GM21423 (cell line): Measurements from ENCODE around the gene REN.

Source experiments
- ATAC-seq: cut with Tn5 transposase; IDR thresholded peaks from one replicate; pipeline ENCODE4 v1.9.1; 2021; ENCODE audit warnings: mild to moderate bottlenecking, moderate library complexity; ENCODE audit not compliant: unreplicated experiment

REN gene

DNA sequence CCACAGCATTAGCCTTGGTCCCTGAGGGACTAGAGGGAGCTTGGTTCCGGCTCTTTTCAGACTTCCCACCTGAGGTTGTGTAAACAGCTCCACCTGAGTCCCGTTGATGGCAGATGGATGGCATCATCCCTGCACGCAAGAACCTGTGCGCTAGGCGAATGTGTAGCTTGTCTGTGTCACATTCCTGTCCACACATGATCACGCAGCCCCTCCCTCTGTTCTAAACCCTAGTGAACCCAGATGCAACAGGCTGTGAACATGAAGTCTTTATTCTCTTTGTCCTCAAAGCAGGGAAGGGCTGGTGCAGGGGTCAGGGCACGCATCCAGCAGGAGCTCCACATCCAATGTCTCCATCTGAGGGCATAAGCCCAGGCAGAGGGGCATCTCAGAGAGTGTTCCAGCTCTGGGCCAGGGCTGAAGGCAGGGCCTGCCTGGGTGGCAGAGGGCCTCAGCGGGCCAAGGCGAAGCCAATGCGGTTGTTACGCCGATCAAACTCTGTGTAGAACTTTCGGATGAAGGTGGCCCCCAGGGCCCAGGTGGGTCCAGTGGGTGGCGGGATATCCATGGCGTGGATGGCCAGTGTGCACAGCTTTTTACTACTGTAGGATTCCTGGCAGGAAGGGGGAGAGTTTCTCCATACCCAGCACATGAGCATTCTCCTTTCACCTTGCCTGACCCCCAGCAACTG lies 11.4 kb downstream of the REN start:
- no peak for ATAC-seq

DNA sequence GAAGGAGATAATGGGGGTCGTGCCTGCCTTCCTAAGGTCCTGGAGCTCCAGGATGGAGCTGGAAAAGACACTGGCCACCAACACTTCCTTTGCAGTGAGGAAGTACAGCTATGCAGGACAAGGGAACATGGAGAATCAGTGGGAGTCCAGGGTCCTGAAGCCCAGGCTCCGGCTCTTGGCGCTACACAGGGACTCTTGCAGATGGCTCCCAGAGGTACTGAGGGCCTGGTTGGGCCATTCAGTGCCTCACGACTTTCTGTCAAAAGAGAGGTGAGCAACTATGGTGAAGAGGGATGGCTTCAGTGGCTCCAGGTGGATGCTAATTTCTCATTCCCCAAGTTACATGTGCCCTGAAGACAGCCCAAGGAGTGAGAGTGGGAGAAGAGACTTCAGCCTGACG lies 12.5 kb downstream of the REN start:
- no peak for ATAC-seq

DNA sequence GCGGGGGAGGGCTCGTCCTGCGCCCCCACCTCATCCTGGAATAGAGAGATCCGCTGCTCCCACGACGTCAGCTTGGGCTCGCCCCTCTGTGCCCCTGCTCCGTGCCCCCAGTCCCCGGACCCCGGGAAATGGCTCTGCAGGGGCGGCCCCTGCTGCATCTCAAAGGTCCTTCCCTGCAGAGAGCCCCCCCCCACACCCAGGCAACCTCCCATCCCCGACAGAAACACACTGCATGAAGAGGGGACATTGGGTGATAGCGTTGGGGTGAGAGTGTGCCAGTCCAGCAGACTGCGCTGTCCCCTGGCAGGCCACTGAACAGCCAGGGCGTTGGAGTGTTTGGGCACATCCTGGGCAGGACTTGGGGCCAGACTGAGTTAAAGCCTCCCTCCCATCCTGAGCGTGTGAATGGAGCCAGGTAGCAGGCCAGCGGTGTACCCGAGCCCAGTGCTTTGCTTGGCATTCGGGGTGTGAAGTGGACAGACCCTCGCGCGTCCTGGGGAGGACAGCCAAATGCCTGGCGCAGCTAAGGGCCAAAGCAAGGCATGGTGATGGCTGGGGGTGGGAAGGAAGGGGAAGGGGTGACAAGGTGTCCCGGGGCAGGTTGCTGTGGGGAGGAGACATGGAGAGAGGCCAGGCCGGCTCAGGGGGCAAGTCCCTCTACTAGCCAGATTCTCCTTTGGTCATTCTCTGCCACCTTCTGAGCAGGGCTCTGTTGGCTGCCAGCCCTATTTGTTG lies 13.7 kb downstream of the REN start:
- ATAC-seq, result no peak

DNA sequence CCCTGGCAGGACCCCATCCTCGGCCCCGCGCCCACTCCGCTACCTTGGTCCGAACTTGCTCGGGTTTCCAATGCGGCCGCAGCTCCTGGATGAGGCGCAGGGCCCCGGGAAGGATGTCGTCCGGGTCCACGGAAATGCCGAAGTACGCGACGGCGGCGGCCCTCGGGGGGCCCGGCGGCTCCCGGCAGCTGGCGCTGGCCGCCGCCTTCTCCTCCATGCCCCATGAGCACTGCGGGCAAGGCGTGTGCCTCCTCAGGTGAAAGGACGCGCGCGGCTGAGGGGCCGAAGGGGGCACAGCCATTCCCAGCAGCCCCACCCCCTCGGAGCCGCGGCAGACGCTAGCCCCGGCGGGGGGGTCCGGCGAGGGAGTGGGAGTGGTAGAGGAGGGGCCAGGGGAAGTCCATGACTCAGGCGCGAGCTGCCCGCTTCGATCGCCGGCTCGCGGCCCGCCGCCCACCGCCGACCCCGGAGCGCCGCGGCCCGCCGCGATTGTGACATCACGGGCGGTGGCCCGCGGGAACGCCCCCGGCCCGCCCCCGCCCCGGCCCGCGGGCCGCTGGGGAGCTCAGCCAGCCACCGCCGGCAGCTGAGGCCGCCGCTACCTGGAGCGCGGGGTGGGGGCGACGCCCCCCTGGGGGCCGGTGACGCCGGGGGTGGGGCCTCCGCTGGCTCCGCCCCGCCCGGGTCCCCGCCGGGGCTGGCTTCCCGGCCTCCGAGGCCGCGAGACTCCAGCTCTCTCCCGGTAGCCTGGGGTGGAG lies 14.4 kb downstream of the REN start, which contains the start of gene ETNK2:
Gene ETNK2, minus strand, starts transcription at position 493 of the 758 bp plus-strand sequence. Its CDS starts 192 bp downstream, at position 301.
- no peak for ATAC-seq

DNA sequence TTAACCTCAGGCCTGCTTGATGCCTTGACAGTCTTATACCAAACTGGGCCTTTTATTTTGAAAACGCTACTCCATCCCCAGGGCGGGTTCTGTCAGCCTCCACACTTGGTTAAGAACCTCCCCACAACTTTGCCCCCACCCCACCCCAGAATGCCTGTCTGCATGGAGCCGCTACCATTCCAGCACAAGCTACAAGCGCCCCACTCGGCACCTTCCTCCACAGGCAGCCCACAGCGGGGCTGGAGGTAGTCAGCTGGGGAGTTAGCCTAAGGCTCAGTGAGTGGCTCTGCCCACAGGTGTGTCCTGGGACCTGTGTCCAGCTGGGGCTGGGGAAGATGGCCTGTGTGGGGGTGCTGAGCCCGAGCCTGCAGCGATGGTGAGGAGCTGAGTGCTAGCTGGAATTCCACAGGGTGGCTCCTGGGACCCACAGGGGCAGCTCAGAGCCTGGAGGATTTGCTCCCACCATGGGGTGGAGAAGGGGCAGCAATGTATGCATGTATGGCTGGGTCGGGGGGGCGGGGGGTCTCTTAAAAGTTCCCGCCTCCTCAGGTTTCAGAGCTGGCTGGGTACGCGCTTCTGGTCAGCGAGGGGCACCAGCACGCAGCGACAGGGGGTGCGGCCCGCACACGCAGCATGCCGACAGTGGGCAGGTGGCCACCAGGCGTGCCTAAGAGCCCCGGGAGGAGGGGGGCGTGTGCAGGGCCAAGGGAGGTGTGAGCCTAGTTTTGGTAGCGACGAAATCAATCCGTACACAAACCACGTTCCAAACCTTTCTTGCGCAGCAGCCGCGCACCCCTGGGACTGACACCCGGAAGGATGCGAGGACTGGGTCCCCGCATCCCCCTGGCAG lies 15.2 kb downstream of the REN start:
- no peak for ATAC-seq

DNA sequence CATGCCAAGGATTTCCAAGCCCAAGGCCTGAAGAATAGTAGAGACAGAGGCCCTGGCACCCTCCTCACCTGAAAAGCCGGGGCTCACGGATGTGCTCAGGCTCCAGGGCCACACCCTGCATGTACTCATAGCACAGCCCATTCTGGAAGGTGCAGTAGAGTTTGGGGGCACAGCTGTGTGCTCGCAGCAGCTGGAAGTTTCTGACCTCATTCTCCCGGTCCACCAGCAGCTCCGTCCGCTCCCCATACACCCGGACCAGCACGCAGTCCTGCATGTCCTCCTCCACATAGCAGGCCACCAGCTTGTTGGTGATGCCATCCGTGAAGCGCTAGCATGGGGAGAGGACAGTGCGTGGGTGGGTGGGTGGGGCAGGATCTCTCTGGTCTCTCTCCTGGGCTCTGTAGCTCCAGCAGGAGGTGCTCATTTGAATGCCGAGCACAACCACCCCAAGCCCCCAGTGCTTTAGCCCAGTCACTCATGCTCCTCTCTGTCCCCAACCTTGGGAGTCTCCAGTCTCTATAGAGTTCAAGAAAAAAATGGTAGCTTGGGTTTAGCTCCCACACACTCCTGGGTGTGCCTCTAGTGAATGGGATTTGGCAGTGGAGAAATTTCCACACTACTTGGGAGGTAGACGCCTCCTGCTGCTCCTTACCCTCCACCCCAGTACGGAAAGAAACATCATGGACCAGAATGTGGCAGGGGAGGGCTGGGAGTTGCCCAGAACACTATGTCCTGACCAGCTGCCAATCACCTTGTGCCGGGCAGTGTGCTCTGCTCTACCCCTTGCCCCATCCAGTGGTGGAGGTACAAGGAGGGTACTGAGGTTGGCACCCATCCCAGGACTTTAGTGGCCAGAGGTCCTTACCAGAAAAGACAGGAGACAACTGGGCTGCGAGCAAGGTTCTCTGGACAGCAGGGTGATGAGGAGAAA lies 16.2 kb downstream of the REN start:
- ATAC-seq, result no peak

DNA sequence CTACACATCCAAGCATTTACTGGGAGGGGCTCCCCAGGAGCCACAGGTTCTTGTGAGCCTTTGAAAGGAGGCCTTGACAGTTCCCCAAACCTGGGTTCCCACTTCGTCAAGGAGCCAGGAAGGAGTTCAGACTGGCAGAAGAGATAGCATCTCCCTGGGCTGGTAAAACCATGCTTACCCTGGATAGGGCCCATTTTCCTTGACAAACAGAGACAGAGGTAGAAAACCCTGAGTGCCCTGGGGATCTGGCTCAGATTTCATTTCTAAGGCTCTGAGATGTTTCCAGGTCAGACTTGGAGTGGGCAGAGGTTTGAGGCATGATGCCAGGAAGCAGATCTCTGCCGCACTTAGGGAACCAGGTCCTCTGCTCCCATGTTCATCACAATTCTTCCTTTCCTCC lies 17.0 kb downstream of the REN start:
- no peak for ATAC-seq

DNA sequence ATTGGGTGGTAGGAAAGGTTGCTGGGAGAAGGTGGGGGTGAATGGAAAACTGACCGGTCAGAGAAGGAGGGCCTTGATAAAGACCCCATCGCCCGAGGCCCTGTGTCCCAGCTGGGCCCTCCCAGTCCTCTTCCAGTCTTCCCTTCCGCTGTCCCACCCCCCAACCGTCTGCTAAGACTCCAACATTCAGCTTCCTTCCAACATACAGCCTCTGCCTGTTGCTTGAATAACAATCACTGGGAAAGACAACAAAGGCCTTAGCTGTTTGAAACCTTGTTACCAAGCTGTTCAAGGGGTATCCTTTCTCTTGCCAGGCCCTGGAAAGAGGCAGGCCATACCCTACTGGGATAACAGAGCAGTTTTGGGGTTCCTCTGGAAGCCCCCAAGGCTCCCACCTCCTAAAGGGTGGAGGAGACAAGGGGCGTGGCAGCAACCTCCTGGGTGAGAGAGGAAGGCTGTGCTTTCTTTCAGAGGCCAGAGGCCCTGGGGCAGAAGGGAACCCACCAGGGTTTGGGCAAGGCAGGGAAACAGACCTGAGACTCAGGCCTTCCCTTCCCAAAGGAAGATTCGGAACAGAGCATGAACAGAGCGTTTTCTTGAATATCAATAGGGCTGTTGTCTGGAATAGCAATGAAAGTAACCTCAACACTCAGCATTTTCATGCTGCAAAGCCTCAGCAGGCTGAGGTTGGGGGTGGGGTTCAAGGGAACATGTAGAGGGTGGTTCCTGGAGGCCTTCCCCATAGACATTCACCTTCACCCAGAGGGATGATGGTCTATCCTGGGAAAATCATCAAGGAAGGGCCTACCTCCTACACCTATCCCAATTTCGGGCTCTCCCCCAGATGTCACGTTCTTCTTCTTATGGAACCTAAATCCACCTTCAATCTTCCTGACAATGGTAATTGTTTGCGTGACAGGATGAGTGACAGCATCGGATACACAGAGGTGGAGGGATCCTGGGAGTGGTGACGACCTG lies 18.4 kb downstream of the REN start:
- ATAC-seq, result no peak

DNA sequence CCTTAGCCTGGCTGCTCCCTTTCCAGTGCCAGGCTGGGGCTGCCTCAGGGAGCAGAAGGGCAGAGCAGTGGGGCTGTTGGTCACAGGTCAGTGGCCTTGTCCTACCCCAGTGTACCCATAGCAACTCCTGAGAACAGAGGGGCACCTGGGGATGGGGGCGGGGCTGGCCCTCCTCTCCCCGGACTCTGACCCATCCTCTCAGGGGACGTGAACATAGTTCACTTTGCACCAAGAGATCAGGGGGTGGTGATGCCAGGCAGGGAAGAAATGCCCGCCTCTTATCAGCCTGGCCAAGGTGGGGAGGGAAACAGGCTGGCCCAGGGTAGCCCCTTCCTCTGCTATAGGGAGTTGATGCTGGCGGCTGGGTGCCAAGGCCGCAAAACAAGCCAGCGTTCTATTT lies 19.2 kb downstream of the REN start:
- ATAC-seq, result no peak

DNA sequence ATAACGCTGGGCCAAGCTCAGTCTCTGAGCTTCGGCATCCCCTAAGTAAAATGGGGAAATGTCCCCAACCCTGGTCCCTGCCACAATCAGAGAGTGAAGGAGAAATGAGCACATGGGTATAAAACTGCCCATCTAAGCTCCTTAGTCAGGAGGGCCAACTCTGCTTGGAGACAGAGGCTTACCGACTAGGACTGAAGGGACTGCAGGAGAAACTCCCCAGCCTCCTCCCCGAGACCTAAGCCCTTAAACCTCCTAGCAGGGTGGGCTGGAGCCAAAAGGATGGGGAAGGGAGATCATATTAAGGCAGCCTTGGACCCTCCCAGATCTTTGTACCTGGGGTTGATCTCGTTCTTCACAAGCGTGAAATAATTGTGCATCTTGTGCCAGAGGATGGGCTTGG lies 19.8 kb downstream of the REN start:
- no peak for ATAC-seq

DNA sequence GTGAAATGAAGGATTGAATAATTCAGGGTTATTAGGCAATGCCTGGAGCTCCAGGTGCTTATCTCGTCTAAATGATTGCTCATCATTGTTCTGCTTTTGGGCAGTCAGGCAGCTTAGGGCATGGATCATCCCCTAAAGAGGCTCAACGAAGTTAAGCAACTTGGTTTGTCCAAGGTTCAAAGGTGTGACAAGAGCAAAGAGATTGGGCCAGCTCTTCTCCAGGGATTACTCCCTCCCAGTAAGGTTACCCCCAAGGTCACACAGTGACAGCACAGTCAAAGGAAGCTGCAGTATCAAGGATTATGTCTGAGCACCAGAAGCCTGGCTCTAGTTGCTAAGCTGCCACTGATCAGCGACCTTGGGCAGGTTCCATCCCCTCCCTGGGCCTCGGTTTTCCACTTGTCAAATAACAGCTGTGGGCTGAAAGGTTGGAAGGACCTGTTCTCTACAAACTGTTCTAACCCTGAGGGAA lies 21.1 kb downstream of the REN start:
- ATAC-seq, result no peak

DNA sequence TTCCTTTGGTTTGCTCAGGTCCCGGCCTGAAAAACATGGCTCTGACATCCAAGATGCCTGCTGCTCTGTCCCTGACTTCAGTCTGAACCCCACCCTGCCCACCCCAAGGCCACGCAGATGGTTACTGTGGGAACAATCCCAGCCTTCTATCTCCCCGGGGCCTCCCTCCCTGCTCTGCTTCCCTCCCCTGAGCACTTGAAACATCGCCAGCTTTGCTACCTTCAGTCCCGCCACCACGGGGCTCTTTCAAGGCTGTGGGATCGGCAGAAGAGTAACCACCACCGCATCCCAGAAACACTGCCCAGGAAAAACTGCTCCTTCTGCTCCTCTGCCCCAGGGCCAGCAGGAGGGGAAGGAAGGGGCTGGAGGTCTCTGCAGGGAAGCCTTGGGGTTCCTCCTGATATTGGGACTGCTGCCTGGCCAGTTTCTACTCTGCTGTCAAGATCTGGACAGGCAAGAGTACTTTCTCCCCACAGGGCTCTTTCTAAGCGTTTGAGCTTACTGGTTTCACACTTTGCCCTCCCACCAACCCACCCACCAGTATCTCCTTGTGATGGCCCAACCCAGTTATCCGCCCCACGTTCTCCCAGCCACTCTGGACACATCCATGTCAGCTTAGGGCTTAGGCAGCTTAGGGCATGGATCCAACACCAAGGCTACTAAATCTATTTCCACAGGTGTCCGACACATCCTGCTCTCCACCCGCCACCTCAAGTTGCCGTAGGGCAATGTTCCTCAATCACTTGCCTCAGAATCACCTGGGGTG lies 22.7 kb downstream of the REN start:
- ATAC-seq, result no peak

DNA sequence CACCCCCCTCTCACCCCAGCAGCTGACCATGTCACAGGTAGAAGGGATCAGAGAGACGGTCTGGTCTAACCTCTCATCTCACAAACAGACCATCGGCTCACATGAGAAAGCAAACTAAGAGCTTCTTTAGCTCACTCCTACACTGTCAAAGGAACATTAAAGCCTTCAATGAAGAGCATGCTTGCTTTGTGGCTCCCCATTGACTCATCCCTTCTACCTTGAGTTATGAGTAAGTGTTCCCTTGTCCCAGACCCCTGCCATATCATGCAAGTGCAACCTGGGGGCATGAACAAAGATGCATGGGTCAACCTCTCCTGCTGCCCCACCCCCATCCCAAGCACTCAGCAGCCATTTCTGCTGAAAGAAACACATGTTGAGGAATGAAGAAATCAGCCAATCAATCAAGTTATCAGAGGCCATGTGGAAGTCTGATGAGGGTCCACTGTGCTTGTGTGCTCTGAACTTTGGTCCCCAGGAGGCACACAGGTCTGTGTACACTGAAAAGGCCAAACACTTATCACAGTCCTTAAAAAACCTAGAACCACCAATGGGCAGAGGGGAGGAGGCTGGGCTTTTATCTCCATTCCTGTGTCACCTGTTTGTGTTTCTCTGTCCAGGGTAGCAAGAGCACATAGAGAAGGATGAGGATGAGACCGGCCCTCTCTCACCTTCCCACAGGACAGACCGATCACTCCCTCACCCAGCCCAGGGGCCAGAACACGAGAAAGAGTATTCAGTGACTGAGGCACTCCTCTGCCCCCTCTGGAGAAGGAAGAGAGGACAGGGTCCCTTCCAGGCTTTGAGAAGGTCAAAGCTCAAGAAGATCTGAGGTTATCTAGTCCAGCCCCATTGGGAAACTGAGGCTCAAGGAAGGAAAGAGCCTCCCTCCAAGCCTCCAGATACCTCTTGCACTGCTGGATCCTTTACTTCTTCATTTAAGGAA lies 23.8 kb downstream of the REN start:
- no peak for ATAC-seq

DNA sequence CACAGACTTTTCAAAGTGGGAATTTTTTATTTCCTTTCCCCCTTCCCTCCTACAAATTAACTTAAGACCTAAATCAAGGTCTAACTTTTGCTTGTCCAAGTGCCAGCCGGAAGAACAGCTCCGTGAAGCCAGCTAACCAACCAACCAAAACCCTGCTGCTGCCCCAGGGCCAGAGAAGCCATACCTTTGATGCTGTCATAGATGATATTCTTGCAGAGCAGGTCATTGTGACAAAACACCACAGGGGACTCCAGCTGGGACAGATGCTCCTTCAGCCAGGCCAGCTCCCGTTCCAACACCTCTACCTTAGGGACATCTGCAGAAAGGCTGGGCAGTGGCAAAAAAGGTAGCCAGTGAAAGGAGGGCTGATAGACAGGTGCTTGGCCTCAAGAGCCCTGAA lies 25.0 kb downstream of the REN start:
- no peak for ATAC-seq

DNA sequence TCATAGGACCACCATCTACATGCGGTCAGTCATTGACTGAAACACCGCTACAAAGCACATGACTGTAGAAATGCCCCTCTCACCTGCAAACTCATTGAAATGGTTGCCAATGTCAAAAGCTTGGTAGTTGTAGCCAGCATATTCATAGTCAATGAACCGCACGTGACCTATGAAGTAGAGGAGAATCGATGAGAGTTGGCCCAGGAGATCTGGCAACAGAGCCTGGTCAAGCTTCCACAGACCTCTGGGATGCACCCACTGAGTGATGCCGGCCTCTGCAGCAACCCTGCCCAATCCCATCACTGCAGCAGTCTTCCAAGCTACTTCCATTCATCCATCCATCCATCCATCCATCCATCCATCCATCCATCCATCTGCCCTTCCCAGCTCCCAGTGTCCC lies 26.2 kb downstream of the REN start:
- ATAC-seq, result no peak

DNA sequence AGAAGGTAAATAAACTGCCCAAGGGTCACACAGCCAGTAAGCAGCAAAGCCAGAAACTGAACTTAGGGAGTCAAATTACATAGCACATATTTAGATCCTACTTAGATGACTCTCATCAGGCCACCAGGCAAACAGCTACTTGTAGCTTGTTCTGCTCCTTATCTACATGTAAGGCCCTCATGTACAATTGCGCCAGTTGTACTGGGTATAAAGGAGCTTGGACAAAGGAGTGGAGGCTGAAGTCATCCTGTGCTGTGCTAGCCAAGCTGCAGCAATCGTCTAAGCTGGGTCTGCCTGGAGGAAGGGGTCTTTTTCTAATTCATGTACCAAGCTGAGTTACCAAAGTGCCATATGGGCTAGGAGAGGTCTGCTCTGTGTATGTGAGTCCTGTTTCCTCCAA lies 27.0 kb downstream of the REN start:
- no peak for ATAC-seq

DNA sequence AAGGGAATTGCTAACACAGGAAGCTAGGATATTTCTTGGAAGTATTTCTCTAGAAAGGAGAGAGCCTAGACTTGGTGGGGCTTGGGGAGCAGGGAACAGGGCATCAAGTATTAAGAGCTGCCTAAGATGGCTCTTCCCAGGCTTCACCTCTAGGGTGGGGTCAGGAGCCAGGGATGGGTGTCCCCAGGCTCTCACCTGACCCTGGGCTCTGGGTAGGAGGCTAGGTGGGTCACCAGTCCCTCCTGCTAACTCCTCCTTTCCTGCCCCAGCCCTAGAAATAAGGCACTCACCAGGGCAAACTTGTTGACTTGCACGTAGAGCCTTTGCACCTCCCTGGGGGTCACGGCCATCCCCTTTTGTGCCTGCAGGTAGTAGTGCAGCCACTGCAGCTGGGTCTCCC lies 29.3 kb downstream of the REN start:
- ATAC-seq, result no peak
